CMK (cell line): ENCODE measurements around the gene SLCO4A1.

Experiments used
- DNase-seq: peaks from one replicate; pipeline ENCODE4 v3.0.0-alpha.2; 2010; ENCODE audit warnings: low read depth

The SLCO4A1 gene

DNA sequence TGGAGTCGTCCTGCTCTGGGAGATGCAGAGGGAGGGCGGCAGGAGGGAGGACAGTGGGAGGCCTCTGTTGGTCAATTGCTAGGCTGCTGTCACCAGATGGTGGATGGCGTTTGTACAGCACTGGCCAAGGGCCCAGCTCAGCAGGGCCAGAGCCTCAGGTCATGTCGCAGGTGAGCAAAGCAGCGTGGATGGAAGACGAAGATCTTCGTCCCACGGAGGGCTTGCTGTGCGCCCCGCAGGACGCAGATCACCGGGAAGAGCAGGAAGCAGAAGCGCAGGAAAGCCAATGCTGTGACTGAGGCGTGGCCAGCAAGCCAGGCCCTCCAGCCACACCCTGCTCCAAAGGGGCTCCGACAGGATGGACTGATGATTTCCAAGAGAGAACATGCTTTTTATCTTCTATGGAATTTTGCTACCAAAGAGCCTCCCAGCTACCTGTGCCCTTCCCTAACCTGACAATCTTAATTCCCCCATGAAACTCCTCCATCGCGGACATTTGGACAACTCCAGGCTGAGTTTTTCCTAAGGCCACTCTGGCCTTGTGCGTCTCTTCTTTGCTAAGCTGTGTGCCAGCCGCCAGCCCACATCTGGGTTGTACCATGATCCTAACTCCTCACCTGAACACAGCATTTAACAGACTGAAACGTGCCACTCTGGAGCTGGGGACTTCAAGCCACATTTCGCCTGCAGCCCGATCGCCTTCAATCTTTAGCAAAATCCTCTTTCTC, 3.5 kb upstream of the SLCO4A1 start:
- DNase-seq: no peak

DNA sequence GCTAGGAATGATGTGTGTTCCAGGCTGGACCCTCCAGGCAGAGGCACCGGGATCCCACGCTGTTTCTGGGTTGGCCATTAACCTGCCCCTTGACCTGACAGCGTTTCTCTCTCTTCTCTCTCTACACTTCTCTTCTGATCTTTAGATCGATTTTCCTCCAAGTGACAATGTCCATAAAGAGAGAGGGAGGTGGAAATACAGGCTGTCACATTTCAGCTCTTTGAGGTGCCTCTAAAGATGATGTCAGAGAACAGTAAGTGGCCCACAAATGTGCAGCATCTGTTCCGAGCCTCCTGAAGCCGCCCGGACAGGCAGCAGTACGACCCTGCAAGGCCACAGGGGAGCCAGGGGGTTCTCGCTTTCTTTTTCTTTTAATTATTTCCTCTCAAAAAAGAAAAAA, 2.5 kb upstream of the SLCO4A1 start:
- DNase-seq: no peak

- no peak for DNase-seq
Measured at GRCh38 chr20:62640870-62641269, 1.4 kb upstream of the SLCO4A1 start.

- no peak for DNase-seq
Measured at GRCh38 chr20:62641321-62642050, 817 bp upstream of the SLCO4A1 start.

DNA sequence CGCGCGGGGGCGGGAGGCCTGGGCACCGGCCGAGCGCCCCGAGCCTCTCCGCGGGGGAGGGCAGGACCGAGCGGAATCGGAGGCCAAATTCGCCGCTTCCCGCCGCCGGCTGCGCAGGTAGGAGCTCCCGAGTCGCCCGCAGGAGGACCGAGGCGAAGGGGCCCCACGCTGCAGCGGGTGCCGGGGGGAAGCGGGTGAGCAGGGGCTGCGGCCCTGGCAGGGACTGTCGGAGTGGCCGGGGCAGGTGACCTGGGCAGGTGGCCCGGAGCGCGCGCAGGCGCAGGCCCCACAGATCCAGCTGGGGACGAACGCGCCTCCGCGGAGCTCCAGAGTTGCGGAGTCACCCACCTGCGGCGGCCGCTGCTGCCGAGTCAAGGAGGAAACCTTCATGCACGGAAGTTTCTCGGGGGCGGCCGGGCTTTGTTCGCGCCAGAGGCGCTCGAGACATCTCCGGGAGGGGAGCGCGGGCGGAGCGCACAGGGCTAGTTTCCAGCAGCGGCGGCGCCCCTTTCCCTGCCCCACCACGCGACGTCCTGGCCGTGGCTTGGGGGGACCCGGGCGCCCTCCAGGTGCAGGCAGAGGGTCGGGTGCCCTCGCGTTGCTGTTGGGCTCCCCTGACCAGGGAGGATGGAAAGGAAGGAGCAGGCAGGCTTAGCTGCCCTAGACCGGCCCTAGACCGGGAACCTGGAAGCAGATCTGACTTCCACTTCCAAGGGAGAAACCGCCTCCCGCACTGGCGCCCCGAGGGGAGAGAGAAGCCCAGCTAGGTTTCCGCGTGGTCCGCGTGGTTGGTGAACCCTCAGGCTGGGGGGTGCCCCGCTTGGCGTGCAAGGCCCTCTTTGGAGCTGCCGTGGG, 590 bp downstream of the SLCO4A1 start:
- no peak for DNase-seq

- no peak for DNase-seq
Measured at GRCh38 chr20:62643521-62644043, 1.3 kb downstream of the SLCO4A1 start.

DNA sequence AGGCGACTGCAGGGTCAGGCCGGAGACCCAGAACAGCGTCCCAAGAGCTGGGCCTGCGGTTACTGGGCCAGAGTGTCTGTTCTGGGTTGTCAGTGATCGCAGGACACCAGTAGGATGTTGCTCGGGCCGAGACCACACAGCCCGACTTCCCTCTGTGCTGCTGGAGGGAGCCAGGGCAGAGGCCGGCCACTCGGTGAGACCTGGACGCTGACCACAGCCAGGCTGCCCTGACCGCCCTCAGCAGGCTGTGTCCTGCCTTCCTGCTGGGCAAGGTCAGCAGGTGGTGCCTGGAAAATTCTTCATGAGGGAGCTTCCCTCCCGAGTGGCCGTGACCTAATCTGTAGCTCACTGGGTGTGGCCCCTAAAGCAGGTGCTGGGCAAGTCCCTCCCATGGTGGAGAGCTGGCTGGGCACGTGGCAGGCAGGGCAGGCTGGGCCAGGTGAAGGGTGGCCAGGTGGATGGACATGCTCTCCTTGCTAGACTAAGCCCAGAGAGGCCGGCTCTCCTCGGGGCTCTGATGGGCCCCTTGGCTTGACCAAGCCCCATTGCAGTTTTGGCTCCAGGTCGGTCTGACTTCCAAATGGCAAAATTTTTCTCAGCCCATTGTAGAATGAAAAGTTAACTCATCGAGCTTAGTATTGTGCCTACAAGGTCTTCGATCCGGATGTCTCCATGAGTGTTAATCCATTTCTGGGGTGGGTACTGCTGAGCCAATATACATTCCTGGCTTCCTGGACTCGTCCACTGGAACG, 1.9 kb downstream of the SLCO4A1 start:
- no peak for DNase-seq

- no peak for DNase-seq
Measured at GRCh38 chr20:62644802-62645496, 2.6 kb downstream of the SLCO4A1 start.

- no peak for DNase-seq
Measured at GRCh38 chr20:62645613-62646012, 3.3 kb downstream of the SLCO4A1 start.

DNA sequence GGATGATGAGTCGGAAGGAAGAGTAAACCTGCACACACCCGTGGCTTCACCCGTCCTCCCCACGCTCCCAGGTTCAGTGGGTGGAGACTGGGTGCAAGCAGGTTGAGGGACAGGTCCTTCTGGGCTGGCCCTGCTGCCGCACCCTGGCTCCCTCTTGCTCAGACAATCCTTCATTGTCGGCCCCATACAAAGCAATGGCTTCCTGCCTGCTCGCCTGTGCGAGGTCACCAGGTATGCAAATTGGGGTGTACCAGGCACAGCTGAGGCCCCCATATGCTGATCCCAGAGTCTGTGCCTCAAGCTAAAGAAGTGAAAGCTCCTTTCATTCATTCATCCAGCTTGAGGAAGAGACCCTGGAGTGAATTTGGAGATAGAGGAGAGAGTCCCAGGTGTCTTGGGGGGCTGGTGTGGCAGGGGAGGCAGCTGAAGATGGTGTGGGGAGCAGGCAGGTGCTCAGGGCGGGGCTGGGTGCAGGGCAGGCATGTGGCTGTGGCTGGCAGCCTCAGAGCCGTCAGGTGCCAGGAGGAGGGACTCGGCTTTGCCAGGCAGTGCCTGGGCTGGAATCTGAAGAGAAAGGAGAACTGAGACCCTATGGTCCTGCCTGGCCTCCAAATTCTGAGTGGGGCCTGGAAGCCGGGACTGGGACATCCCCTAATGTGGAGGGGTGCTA, 4.7 kb downstream of the SLCO4A1 start:
- no peak for DNase-seq

- no peak for DNase-seq
Measured at GRCh38 chr20:62647521-62648317, 5.4 kb downstream of the SLCO4A1 start.

DNA sequence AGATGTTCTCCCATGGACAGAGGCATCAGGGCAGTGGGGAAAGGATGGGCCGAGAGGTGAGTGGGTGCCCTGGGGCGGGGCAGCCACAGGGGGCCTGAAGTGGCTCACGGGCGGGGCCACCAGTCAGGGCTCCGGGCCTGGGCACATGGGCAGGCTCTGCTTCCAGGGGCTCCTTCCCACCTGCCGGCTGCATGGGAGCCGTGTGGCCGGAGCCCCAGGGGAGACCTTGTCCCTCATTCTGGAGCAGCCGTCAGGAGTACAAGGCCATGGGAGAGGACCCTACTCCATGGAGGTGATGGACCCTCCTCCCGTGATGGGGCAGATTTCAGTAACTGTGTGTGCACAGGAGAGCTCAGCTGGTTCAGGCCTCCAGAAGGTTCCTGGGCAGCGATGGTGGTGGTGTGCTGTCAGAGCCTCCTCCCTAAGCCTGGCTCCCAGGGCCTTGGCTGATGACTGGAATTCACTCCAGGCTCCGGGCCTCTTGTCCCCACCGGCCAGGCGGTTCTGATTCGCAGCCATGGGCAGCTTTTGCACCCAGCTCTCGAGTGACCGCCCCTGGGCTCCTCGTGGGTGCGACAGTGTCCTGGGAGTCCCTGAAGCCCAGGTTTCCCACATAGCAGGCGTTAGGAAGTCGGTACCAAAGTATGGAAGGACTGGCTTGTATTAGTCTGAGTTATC, 6.2 kb downstream of the SLCO4A1 start:
- no peak for DNase-seq

DNA sequence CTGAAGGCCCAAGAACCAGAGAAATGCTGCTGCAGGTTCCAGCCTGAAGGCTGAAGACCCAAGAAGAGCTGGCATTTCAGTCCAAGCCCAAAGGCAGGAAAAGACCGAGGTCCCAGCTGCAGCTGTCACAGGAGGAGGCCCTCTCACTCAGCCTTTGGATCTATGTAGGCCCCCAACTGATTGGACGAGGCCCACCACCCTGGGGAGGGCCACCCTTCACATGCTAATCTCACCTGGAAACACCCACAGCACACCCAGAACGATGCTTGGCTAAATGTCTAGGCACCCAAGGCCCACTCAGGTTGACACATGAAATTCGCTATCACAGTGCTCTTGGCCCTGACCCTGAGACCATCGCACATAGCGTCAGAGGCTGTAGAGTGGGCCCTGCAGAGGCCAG, 6.8 kb downstream of the SLCO4A1 start:
- no peak for DNase-seq

DNA sequence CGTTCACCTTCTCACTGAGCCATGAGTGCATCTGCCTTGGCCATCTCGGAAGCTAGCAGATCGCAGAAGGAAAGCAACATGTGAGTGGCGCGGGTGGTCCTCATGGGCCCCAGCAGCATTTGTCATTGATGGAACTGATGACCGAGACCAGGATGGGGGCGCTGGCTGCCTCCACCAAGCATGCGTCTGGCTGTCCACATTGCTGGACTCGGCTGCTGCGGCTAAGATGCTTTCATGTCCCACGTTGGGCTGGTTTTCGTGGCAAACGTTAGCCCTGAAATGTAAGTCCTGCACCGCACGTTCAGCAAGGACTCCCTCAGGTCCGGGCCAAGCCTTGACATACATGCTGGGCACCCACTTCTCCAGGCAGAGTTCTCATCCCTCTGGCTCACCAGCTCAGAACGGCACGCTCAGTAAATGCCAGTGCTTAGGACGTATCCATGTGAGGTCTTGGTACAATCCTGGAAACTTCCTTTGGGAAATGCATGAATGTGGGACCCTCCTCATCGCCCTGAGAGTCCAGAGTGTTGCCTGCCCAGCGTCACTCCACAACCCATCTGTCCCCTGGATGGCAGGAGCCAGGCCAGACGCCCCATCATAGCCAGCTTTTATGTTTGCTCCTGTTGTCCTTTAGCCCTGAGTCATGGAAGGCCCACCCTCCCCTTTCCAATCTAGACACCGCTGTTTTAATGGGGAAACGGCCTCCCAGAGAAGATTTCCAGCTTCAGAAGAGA, 8.4 kb downstream of the SLCO4A1 start:
- no peak for DNase-seq

DNA sequence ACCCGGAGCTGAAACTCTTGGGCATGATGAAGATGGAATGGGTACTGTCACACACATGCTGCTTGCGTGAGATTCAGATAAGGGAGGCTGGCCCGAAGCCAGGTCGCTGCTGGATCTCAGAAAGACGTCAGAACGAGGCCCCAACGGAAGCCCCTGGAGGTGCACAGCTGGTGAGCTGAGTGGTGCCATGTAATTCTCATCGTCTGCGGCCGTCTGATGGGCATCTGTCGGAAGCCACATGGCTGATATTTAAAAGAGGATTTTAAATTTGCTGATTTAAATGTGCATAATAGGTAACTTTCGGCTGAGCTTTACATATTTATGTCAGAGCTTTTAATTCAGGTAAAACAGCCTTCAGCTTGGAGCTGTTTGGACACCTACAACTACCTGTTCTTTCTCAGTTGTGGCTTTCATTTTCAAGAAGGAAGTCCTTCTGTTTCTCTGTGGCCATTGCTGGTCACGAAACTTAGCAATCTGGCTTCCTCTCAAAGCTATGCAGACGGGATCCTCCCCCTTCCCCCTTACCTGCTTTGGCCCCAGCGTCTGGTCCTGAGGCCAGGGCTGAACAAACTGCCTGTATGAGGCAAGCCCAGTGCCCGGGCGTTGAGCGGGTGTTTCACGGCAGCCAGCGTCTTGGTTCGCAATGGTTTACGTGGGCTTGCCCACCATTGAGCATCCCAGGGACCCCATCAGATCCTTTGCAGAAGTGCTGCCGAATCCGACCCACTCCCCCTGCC, 9.2 kb downstream of the SLCO4A1 start:
- no peak for DNase-seq

GRCh38 chr20:62652041-62652893, 10.0 kb downstream of the SLCO4A1 start:
- no peak for DNase-seq

GRCh38 chr20:62652894-62653305, 10.6 kb downstream of the SLCO4A1 start:
- no peak for DNase-seq
